ENCODE measurements around the gene GART. TPM values are rescaled to one million over a fixed set of nuclear protein-coding genes. Genes with fewer than 3 reads are reported as not detected.
A peak's percentile ranks its signal among the peaks of the same experiment; 100 is the strongest.

GART gene
- total and polyA plus RNA-seq, 10 of the 15 experiments (the other 5 are each of a cell fraction or from before 2014, with no cell fraction given): 44.7 to 178 (median 106) TPM

DNA sequence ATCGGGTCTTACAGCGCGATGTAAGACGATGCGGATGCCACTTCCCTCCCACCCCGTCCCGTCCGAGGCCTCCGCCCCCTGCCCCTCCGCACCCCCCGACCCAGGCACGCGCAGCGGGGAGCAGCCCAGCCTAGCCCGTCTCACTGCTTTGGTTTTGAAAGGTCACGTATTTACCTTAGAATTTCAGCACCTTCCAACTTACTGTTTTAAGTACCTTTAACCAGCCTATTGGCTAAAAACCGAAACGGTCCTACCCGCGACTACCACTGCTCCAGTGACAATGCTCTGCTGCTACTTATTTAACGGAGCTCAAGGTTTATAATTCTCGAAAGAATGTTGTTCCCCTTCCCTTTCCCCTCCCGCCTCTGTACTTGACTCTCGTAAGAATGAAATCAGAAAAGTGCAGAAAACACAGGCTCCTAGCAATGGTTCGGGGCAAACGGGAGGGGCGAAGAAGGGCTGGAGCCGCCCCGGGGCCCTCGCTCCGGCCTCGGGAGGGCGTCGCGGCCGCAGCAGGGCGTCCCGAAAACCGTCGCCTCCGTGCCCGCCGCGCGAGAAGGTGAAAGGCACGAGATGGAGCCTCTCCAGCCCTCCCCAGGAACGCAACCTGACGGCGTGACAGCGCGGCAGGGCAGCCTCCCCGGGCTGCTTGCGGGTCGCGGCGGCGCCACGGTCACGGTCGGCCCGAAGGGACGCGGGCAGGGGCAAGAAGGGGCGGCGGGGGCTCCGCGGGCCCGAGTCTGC lies 62.8 kb downstream of the GART start (continued):
- TF ChIP-seq, protein P1, sequence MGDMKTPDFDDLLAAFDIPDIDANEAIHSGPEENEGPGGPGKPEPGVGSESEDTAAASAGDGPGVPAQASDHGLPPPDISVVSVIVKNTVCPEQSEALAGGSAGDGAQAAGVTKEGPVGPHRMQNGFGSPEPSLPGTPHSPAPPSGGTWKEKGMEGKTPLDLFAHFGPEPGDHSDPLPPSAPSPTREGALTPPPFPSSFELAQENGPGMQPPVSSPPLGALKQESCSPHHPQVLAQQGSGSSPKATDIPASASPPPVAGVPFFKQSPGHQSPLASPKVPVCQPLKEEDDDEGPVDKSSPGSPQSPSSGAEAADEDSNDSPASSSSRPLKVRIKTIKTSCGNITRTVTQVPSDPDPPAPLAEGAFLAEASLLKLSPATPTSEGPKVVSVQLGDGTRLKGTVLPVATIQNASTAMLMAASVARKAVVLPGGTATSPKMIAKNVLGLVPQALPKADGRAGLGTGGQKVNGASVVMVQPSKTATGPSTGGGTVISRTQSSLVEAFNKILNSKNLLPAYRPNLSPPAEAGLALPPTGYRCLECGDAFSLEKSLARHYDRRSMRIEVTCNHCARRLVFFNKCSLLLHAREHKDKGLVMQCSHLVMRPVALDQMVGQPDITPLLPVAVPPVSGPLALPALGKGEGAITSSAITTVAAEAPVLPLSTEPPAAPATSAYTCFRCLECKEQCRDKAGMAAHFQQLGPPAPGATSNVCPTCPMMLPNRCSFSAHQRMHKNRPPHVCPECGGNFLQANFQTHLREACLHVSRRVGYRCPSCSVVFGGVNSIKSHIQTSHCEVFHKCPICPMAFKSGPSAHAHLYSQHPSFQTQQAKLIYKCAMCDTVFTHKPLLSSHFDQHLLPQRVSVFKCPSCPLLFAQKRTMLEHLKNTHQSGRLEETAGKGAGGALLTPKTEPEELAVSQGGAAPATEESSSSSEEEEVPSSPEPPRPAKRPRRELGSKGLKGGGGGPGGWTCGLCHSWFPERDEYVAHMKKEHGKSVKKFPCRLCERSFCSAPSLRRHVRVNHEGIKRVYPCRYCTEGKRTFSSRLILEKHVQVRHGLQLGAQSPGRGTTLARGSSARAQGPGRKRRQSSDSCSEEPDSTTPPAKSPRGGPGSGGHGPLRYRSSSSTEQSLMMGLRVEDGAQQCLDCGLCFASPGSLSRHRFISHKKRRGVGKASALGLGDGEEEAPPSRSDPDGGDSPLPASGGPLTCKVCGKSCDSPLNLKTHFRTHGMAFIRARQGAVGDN (IDR thresholded peaks at IDR 0.05): 0 out of 2 replicates have a peak, but pooled peaks have one; percentile 40
- TF ChIP-seq RUNX3 (IDR thresholded peaks at IDR 0.05; ENCODE audit: low read length) (no peak), TCF3 (IDR thresholded peaks at IDR 0.05; ENCODE audit: borderline replicate concordance, insufficient read depth, low read depth, low read length) (no peak), ZNF274 (IDR thresholded peaks at IDR 0.05; ENCODE audit: insufficient read depth, insufficient read length) (no peak), RB1 (IDR thresholded peaks at IDR 0.05; ENCODE audit: borderline replicate concordance) (no peak), EZH2 (IDR thresholded peaks at IDR 0.05; ENCODE audit: borderline replicate concordance, control insufficient read depth, low read depth, low read length) (no peak), ZBED1 (IDR thresholded peaks at IDR 0.05; ENCODE audit: borderline replicate concordance) (no peak), YBX1 (IDR thresholded peaks at IDR 0.05) (no peak), ZNF24 (IDR thresholded peaks at IDR 0.05) (no peak), MEF2B (IDR thresholded peaks at IDR 0.05; ENCODE audit: partially characterized antibody, poor library complexity, severe bottlenecking) (no peak), POU2F2 (IDR thresholded peaks at IDR 0.05; ENCODE audit: borderline replicate concordance, low read depth, low read length) (no peak), WRNIP1 (IDR thresholded peaks at IDR 0.05; ENCODE audit: borderline replicate concordance, low read depth, low read length) (no peak), BCL11A (IDR thresholded peaks at IDR 0.05; ENCODE audit: low read depth, low read length) (no peak), GABPA (IDR thresholded peaks at IDR 0.05; ENCODE audit: low read depth) (no peak), NR2C2 (IDR thresholded peaks at IDR 0.05; ENCODE audit: borderline replicate concordance, control insufficient read depth, insufficient read length, low read depth) (no peak)
- TF ChIP-seq, protein P2, sequence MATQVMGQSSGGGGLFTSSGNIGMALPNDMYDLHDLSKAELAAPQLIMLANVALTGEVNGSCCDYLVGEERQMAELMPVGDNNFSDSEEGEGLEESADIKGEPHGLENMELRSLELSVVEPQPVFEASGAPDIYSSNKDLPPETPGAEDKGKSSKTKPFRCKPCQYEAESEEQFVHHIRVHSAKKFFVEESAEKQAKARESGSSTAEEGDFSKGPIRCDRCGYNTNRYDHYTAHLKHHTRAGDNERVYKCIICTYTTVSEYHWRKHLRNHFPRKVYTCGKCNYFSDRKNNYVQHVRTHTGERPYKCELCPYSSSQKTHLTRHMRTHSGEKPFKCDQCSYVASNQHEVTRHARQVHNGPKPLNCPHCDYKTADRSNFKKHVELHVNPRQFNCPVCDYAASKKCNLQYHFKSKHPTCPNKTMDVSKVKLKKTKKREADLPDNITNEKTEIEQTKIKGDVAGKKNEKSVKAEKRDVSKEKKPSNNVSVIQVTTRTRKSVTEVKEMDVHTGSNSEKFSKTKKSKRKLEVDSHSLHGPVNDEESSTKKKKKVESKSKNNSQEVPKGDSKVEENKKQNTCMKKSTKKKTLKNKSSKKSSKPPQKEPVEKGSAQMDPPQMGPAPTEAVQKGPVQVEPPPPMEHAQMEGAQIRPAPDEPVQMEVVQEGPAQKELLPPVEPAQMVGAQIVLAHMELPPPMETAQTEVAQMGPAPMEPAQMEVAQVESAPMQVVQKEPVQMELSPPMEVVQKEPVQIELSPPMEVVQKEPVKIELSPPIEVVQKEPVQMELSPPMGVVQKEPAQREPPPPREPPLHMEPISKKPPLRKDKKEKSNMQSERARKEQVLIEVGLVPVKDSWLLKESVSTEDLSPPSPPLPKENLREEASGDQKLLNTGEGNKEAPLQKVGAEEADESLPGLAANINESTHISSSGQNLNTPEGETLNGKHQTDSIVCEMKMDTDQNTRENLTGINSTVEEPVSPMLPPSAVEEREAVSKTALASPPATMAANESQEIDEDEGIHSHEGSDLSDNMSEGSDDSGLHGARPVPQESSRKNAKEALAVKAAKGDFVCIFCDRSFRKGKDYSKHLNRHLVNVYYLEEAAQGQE (IDR thresholded peaks at IDR 0.05; ENCODE audit: low read depth, low read length): no peak
- TF ChIP-seq, protein P3, sequence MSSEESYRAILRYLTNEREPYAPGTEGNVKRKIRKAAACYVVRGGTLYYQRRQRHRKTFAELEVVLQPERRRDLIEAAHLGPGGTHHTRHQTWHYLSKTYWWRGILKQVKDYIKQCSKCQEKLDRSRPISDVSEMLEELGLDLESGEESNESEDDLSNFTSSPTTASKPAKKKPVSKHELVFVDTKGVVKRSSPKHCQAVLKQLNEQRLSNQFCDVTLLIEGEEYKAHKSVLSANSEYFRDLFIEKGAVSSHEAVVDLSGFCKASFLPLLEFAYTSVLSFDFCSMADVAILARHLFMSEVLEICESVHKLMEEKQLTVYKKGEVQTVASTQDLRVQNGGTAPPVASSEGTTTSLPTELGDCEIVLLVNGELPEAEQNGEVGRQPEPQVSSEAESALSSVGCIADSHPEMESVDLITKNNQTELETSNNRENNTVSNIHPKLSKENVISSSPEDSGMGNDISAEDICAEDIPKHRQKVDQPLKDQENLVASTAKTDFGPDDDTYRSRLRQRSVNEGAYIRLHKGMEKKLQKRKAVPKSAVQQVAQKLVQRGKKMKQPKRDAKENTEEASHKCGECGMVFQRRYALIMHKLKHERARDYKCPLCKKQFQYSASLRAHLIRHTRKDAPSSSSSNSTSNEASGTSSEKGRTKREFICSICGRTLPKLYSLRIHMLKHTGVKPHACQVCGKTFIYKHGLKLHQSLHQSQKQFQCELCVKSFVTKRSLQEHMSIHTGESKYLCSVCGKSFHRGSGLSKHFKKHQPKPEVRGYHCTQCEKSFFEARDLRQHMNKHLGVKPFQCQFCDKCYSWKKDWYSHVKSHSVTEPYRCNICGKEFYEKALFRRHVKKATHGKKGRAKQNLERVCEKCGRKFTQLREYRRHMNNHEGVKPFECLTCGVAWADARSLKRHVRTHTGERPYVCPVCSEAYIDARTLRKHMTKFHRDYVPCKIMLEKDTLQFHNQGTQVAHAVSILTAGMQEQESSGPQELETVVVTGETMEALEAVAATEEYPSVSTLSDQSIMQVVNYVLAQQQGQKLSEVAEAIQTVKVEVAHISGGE (CRISPR knock-in tag; IDR thresholded peaks at IDR 0.05): no peak

Data from GM12878 (cell line).